ENCODE results near the gene PRKAG2.

DNA sequence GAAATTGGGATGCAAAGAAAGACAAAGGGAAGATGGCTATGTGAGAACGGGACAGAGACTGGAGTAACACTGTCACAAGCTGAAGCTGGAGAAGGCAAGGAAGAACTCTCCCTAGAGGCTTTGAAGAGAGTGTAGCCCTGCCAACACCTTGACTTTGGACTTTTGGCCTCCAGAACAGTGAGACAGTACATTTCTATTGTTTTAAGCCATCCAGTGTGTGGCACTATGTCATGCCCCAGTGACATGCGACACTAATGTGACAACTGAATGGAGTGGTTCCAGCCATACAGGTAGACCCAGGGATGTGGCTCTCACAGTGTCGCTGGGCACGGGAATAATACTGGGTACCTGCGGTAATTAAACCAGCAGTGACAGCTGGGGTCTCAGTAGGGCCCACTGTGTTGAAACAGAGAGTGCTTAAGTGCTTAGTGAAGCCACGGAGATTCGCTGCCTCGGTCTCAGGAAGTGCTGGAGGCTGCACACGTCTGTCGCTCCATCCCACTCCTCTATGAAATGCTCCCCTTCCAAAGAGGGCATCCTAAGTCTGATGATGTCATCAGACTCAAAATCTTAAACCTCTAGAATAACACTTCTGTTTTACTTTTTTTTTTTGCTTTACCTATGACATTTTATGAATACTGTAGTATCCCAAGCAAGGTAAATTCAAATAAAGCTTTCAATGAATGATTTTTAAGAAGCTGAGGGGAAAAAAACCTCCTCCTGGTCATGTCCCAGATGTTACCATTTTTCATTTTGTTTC is 202.6 kb downstream of the PRKAG2 start:
- TF ChIP-seq, protein P1, sequence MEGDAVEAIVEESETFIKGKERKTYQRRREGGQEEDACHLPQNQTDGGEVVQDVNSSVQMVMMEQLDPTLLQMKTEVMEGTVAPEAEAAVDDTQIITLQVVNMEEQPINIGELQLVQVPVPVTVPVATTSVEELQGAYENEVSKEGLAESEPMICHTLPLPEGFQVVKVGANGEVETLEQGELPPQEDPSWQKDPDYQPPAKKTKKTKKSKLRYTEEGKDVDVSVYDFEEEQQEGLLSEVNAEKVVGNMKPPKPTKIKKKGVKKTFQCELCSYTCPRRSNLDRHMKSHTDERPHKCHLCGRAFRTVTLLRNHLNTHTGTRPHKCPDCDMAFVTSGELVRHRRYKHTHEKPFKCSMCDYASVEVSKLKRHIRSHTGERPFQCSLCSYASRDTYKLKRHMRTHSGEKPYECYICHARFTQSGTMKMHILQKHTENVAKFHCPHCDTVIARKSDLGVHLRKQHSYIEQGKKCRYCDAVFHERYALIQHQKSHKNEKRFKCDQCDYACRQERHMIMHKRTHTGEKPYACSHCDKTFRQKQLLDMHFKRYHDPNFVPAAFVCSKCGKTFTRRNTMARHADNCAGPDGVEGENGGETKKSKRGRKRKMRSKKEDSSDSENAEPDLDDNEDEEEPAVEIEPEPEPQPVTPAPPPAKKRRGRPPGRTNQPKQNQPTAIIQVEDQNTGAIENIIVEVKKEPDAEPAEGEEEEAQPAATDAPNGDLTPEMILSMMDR (IDR thresholded peaks at IDR 0.05; ENCODE audit: low read depth, low read length), result no peak
- TF ChIP-seq POLR2A (IDR thresholded peaks at IDR 0.05; ENCODE audit: extremely low read depth, insufficient read length) (no peak), MYC (IDR thresholded peaks at IDR 0.05; ENCODE audit: low read depth, low read length) (no peak)

Measured in NB4 (cell line).